IPS-NIHi7 (cell line): ENCODE results near the gene CCDC137.
A peak's percentile ranks its signal among the peaks of the same experiment; 100 is the strongest.

ENCODE experiments used
- DNase-seq: peaks from one replicate; pipeline ENCODE4 v3.0.0; 2012; ENCODE audit warnings: mixed read lengths; ENCODE audit errors: extremely low spot score

Gene CCDC137

GRCh38 chr17:81683208-81683583 is 16.7 kb downstream of the CCDC137 start:
- DNase-seq: no peak

- DNase-seq: peak; percentile 100
These were observed 17.3 kb downstream of the CCDC137 start, which contains the start of the genes ARL16 and HGS for GRCh38 chr17:81683584-81684441. ARL16 (minus strand) TSS chr17:81683797; CDS start chr17:81683753, 44 bp downstream. HGS (plus strand) TSS chr17:81684011; CDS start chr17:81684067, 56 bp downstream.

- no peak for DNase-seq
These were observed 17.9 kb downstream of the CCDC137 start for GRCh38 chr17:81684442-81684911.

- no peak for DNase-seq
These were observed 18.6 kb downstream of the CCDC137 start for GRCh38 chr17:81685108-81685507.

- DNase-seq: no peak
These were observed 20.1 kb downstream of the CCDC137 start for GRCh38 chr17:81686614-81687013.

- DNase-seq: no peak
These were observed 21.4 kb downstream of the CCDC137 start for GRCh38 chr17:81687770-81688541.

GRCh38 chr17:81688616-81689015 is 22.1 kb downstream of the CCDC137 start:
- DNase-seq: no peak

GRCh38 chr17:81690066-81690465 is 23.5 kb downstream of the CCDC137 start:
- DNase-seq: no peak

- no peak for DNase-seq
These were observed 24.0 kb downstream of the CCDC137 start for GRCh38 chr17:81690549-81690948.

- no peak for DNase-seq
These were observed 24.7 kb downstream of the CCDC137 start for GRCh38 chr17:81691196-81691595.

GRCh38 chr17:81691608-81692007 is 25.1 kb downstream of the CCDC137 start:
- DNase-seq: no peak

GRCh38 chr17:81693509-81694210 is 27.1 kb downstream of the CCDC137 start:
- peak; percentile 62 for DNase-seq

- no peak for DNase-seq
These were observed 28.3 kb downstream of the CCDC137 start for GRCh38 chr17:81694810-81695209.

- no peak for DNase-seq
These were observed 28.7 kb downstream of the CCDC137 start for GRCh38 chr17:81695211-81695610.

GRCh38 chr17:81695801-81696200 is 29.3 kb downstream of the CCDC137 start:
- DNase-seq: no peak

GRCh38 chr17:81696218-81696941 is 29.8 kb downstream of the CCDC137 start:
- DNase-seq: no peak

GRCh38 chr17:81697261-81698044 is 30.9 kb downstream of the CCDC137 start:
- DNase-seq: no peak

- no peak for DNase-seq
These were observed 34.1 kb downstream of the CCDC137 start for GRCh38 chr17:81700353-81701287.
